ENCODE measurements around the gene CDH23.

DNA sequence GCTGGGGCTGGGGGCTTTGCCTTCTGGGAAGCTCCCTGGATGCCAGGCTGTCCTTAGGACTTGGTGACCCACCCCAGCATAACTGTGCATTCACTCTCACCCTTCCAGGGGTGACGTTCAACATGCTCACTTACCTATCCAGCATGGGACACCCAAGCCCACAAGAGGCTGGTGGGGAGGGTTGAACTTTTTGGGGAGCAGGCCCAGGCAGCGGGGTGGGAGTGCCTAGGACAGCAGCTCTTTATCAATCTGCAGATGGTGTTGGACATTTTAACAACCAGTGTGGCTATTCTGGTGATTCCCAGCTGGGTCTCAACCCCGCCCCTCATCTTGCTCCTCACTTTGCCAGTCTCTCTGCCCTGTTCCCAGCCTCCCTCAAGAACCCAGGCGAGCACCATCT lies 86.4 kb downstream of the CDH23 start:
- no peak for TF ChIP-seq CTCF (IDR thresholded peaks at IDR 0.05; ENCODE audit: low read depth, low read length, poor library complexity, severe bottlenecking)
- TF ChIP-seq EZH2phosphoT487 (IDR thresholded peaks at IDR 0.05; ENCODE audit: borderline replicate concordance, low read length) = no peak
